Left renal cortex interstitium (tissue), 4 donors: ENCODE measurements around the gene GADD45GIP1. TPM values are rescaled to one million over a fixed set of nuclear protein-coding genes. Genes with fewer than 3 reads are reported as not detected.
"Not testable (repeated sequence)": the region's sequence is repeated elsewhere in the genome, so short reads cannot be mapped to it uniquely, and the experiment has no call there.

Source experiments
- DNase-seq, 4 donors: peaks; one replicate each; pipeline ENCODE4 v3.0.0-alpha.2; 2013; ENCODE audit warnings: low read depth in 4 of 4, low spot score in 2 of 4, missing footprints in 1 of 4
- polyA plus RNA-seq, 4 donors: library from polyadenylated mRNA; unstranded; fragments of 120-200 nt; gene quantifications; one replicate each; pipeline ENCODE4 v1.2.1, GENCODE V29; 2013; ENCODE audit not compliant: insufficient read length in 4 of 4

The GADD45GIP1 gene
- polyA plus RNA-seq, 4 donors: 29.9 to 54.1 (median 39.2) TPM

- DNase-seq: peak in 2 of 4 donors; percentile 45 to 48
Observed at GRCh38 chr19:12965017-12965811, 8.2 kb upstream of the GADD45GIP1 start.

DNA sequence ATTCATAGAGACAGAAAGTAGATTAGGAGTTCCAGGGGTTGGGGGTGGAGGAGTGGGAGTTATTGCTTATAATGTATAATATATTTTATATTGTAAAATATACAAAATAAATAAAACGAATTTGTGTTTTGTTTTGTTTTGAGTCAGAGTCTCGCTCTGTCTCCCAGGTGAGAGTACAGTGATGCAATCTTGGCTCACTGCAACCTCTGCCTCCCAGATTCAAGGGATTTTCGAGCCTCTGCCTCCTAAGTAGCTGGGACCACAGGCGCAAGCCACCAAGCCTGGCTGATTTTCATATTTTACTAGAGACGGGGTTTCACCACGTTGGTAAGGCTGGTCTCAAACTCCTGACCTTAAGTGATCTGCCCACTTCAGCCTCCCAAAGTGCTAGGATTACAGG lies 2.5 kb upstream of the GADD45GIP1 start:
- DNase-seq: no peak

GRCh38 chr19:12957389-12957952 lies 448 bp upstream of the GADD45GIP1 start:
- DNase-seq: not testable (repeated sequence)

GRCh38 chr19:12955996-12956395 lies 1.0 kb downstream of the GADD45GIP1 start:
- no peak for DNase-seq

- not testable (repeated sequence) for DNase-seq
Observed at GRCh38 chr19:12955575-12955974, 1.4 kb downstream of the GADD45GIP1 start.

- no peak for DNase-seq
Observed at GRCh38 chr19:12954612-12954962, 2.4 kb downstream of the GADD45GIP1 start.

DNA sequence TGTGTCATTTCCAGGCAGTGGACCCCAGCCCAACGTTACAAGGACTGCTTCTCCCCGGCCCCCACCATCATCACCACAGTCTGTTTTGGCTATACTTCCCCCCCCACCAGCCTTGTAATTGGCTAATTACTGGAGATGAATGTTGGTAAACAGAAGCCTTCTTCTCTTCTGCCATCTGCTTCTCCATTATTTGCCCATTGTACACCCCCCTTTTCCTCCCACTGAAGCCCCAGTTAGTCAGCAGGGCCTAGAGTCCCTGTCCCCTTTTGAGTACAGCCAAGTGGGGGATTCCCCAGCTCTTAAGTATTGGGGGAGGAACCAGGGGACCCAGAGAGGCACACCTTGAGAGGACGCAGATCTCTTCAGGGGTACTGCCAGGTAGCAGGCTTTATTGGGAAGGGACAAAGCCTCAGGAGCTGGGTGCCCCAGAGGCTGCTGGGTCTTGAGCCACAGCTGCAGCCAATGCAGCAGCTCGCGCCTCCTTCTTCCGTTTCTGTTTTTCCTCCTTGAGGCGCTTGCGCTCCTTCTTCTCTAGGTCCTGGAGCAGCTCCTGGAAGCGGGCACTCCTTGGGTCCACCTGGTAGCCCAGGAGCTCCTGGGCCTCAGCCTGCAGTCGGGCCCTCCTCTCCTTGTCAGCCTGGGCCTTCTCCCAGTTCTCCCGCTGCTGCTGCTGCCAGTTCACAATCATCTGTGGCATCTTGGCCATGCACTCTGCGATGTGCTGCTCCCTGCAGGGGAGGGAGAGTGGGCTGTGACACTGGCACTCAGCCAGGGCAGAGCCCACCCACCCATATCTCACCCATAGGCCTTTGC lies 3.0 kb downstream of the GADD45GIP1 start:
- no peak for DNase-seq

GRCh38 chr19:12953138-12953798 lies 3.8 kb downstream of the GADD45GIP1 start:
- no peak for DNase-seq

DNA sequence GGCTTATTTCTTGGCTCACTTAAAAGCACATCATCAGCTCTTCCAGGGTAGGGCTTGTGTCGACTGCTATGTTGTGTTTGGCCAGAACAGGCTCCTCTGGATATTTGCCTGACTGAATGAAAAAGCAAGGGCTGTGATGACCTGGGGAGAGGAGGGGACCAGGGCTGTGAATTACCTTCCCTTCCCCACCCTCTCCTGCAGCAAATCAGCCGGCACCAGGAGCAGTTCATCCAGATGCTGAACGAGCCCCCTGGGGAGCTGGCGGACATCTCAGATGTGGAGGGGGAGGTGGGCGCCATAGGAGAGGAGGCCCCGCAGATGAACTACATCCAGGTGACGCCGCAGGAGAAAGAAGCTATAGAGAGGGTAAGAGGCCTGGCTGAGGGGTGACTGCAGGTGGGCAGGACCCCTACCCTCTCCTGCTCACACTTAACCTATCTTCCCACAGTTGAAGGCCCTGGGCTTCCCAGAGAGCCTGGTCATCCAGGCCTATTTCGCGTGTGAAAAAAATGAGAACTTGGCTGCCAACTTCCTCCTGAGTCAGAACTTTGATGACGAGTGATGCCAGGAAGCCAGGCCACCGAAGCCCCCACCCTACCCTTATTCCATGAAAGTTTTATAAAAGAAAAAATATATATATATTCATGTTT lies 4.4 kb downstream of the GADD45GIP1 start:
- no peak for DNase-seq

DNA sequence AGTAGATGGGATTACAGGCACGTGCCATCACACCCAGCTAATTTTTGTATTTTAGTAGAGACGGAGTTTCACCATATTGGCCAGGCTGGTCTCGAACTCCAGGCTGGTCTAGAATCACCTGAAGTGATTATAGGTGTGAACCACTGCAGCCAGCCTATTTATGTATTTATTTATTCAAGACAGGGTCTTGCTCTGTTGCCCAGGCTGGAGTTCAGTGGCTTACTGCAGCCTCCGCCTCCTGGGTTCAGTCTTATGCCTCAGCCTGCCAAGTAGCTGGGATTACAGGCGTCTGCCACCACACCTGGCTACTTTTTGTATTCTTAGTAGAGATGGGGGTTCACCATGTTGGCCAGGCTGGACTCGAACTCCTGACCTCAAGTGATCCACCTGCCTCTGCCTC lies 5.0 kb downstream of the GADD45GIP1 start:
- DNase-seq: not testable (repeated sequence)

DNA sequence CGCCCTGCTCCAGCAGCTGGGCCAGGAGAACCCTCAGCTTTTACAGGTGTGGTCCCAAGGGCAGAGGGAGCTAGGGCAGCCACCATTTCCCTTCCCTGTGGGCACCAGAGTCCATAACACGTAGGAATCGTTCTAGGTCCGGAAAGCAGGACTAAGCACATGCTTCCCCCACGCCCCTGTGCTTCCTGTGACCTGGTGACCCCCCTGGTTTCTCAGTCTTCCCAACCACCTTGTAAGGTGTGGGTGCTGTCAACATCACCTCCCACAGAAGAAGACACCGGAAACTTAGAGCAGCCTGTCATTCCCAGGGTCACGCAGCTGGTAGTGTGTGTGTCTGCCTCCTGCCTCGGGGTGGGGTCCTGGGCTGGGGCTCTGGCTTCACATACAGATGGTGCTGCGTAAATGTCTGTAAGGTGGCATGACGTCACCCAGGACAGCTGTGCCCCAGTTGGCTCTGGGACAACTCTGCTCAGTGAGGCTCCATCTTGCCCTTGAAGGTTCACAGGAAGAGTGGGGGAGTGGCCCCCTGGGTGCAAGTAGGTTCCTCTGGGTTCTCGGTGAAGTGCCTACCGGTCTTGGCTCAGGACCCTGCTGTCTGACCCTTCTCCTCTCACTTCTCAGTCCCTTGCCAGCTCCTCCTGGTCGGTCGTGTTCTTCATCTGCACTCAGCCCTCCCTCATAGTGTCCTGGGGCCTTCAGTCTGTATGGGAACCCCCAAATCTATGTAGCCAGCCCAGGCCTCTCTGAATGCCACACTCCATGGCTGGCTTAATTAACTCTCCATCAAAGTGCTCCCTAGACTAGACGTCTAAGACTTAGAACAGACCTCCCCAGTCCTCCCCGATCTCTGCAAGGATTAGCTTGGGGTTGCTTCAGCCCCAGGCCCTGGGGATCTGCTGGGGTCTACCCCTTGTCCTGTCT lies 7.4 kb downstream of the GADD45GIP1 start:
- no peak for DNase-seq

GRCh38 chr19:12948612-12949362 lies 8.2 kb downstream of the GADD45GIP1 start:
- no peak for DNase-seq

DNA sequence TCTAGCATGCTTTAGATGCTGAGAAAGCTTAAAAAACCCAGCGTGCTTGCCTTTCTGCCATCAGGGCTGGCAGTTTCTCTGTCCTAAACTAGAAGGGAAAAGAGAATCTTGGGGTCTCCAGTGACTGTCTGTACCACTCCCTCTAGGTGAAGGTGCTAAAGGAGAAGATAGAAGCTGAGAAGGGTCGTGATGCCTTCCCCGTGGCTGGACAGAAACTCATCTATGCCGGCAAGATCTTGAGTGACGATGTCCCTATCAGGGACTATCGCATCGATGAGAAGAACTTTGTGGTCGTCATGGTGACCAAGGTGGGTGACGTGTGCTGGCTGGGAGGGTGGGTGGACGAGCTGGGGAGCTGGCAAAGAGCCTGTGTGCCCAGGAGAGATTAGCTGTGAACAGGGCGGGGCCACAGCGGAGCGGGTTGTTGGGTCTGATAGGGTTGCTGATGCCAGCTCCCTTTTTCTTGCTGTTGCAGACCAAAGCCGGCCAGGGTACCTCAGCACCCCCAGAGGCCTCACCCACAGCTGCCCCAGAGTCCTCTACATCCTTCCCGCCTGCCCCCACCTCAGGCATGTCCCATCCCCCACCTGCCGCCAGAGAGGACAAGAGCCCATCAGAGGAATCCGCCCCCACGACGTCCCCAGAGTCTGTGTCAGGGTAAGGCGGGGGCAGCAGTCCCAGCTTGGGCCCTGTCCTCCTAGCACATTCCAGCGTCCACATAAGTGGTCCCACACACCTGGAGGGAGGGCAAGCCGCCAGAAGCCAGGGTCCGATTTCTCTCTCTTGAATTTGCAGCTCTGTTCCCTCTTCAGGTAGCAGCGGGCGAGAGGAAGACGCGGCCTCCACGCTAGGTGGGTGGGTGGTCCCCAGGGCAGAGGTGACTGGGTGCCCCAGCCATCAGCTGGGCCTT lies 9.1 kb downstream of the GADD45GIP1 start:
- DNase-seq: no peak

GRCh38 chr19:12946731-12947496 lies 10.1 kb downstream of the GADD45GIP1 start:
- DNase-seq: no peak

- DNase-seq: peak in 2 of 4 donors; percentile 56 to 57
Observed at GRCh38 chr19:12946092-12946721, 10.8 kb downstream of the GADD45GIP1 start.

DNA sequence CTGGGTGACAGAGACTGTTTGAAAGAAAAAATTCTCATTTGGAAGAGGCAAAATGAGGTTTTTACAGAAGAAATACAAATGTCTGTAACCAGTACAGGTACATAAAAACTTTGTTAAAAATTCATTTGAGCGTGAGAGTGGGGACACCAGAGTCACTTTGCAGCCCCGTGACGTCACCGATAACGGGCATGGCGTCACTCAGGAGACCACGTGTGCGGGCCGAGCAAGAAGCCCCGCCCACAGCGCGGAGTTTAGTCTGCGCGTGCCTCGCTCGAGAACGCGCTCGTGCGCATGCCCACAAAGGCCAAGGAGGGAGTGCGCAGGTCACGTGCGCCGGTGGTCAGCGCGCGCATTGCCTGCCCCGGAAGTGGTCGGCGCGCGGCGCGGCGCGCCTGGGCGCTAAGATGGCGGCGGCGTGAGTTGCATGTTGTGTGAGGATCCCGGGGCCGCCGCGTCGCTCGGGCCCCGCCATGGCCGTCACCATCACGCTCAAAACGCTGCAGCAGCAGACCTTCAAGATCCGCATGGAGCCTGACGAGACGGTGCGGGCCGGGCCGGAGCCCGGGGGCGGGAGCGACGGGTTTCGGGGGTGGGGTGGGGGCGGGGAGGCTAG lies 11.4 kb downstream of the GADD45GIP1 start, which contains the start of gene RAD23A:
Gene RAD23A, plus strand, starts transcription at position 384 of the 613 bp plus-strand sequence. Its CDS starts 87 bp downstream, at position 471.
- DNase-seq: peak in 3 of 4 donors; percentile 94 to 98 (median 97)
